Heart right ventricle (tissue), 16 donors: ENCODE results near the gene MYDGF. TPM values are rescaled to one million over a fixed set of nuclear protein-coding genes. Genes with fewer than 3 reads are reported as not detected.

ENCODE experiments used
- ATAC-seq, 8 donors: fragments of 200-7000 bp; cut with Tn5 transposase; one replicate each; pipeline ENCODE4 v1.9.1; 2020; ENCODE audit warnings: mild to moderate bottlenecking in 8 of 8, moderate library complexity in 8 of 8, moderate number of reproducible peaks in 1 of 8
- DNase-seq, 2 donors: peaks; one replicate each; pipeline ENCODE4 v3.0.0-alpha.2; 2020
- H3K27ac ChIP-seq, 10 donors: fragments of 200-600 bp; sonication (generic) in 2 of 10; one replicate each; pipeline versions ENCODE4 v1.5.0 to v1.8.0; 2020 to 2022; ENCODE audit warnings: mild to moderate bottlenecking in 3 of 10
- H3K27me3 ChIP-seq, 7 donors: fragments of 200-600 bp; one replicate each; pipeline ENCODE4 v1.8.0; 2021 to 2022; ENCODE audit warnings: mild to moderate bottlenecking in 2 of 7
- H3K36me3 ChIP-seq, 9 donors: fragments of 200-600 bp; sonication (generic) in 1 of 9; one replicate each; pipeline versions ENCODE4 v1.5.0 to v1.8.0; 2020 to 2022; ENCODE audit warnings: mild to moderate bottlenecking in 2 of 9
- H3K4me1 ChIP-seq, 9 donors: fragments of 200-600 bp; sonication (generic) in 1 of 9; one replicate each; pipeline versions ENCODE4 v1.5.0 to v1.8.0; 2020 to 2022; ENCODE audit warnings: mild to moderate bottlenecking in 4 of 9
- H3K4me3 ChIP-seq, 10 donors: fragments of 200-600 bp; sonication (generic) in 2 of 10; one replicate each; pipeline versions ENCODE4 v1.5.0 to v1.8.0; 2020 to 2022; ENCODE audit warnings: mild to moderate bottlenecking in 7 of 10, moderate library complexity in 2 of 10
- H3K9me3 ChIP-seq, 11 donors: fragments of 200-600 bp in 10 of 11; sonication (generic) in 2 of 11; one replicate each; pipeline versions ENCODE4 v1.5.0 to v1.8.0; 2013 to 2022; ENCODE audit warnings: mild to moderate bottlenecking in 2 of 11, control low read depth in 1 of 11, moderate library complexity in 1 of 11
- WGBS, 2 donors: extraction: QIAGEN DNeasy Blood & Tissue Kit; methylation state at CpG; one replicate each; pipeline ENCODE4 v1.1.7; 2013; ENCODE audit warnings: inconsistent platforms in 1 of 2; 5-methylcytosine and 5-hydroxymethylcytosine counted together
- intact Hi-C, 10 donors: fragments of 100-400 bp; cut with DNase I; formaldehyde crosslinking; loops; one replicate each; pipeline versions ENCODE4 v1.11.1 to v1.14.2; 2022
- polyA plus RNA-seq, 2 donors: library from polyadenylated mRNA; stranded (reverse); fragments of 200-250 nt; gene quantifications; one replicate each; pipeline ENCODE4 v1.2.3, GENCODE V29; 2013
- total RNA-seq, 10 donors: library from RNA; stranded (reverse); fragmentation: NEBNext Ultra II Directional in 3 of 10; extraction: Animal tissue kit (Norgen Biotek cat#: 25700) in 3 of 10; gene quantifications; one replicate each; pipeline versions ENCODE4 v1.2.1 to v1.2.4, GENCODE V29; 2021 to 2023
- TF ChIP-seq, protein P1 (sequence below), 9 donors: fragments of 200-600 bp; sonication (generic) in 2 of 9; IDR thresholded peaks; one replicate each; pipeline versions ENCODE4 v1.5.0 to v1.8.0; 2021 to 2022; ENCODE audit warnings: antibody characterized with exemption in 9 of 9, mild to moderate bottlenecking in 5 of 9, moderate library complexity in 1 of 9
- donor health status: Arrhythmogenic right ventricular cardiomyopathy.
- donor health status: ischemic (EF 13 %, LVEDD 7.1; RV severe dilation, severe dysfunction).
- donor health status: healthy with polysubstance abuse.
- donor health status: DM: no; HTN: yes; CAD: no.
- donor health status: DM: no; HTN: no; CAD: no.
- donor health status: ischemic (EF 25% LVEDD 6.9; RV normal size, moderate dysfunction).
- donor health status: ischemic (EF 25% LVEDD 5.7; RV mildly dilated, moderate dysfunction).
- donor health status: healthy.
- donor health status: DM: yes; HTN: yes; CAD: no.
- donor health status: Ischemic cardiomyopathy.
- donor health status: ischemic (EF 35%, LVEDD 5.7; RV mildly dilated, moderate dysfunction).
- donor health status: nonischemic (EF 11% LVEDD 7.7; RV severe dilation, severe dysfunction).
- donor health status: DM: yes; HTN: yes; CAD: no.
- donor health status: PGD.
- donor health status: ischemic (EF 29% LVEDD 5.4; RV normal size, mild dysfunction).
- donor health status: nonischemic (EF 23%, LVEDD 6.1; RV moderate dilation, normal function).

Gene MYDGF
- total and polyA plus RNA-seq, 12 donors: 14.2 to 211 (median 25.3) TPM

GRCh38 chr19:4694211-4694987, 24.3 kb upstream of the MYDGF start:
- Histone ChIP-seq H3K4me3 (no peak overlapping the region), H3K27ac (peak overlapping the region; percentile 19 to 92 (median 75)), H3K27me3 (no peaks in the 10 kb centered on the region), H3K9me3 (no peaks in the 10 kb centered on the region), H3K36me3 (peaks cover 0 to 98% (median 68%) of the 10 kb centered on the region in 9 donors), H3K4me1 (peaks cover 0 to 42% (median 14%) of the 10 kb centered on the region in 9 donors)
- WGBS, 2 donors: 76 to 80% methylated on average over 22 of the region's 22 CpGs
- TF ChIP-seq, protein P1, sequence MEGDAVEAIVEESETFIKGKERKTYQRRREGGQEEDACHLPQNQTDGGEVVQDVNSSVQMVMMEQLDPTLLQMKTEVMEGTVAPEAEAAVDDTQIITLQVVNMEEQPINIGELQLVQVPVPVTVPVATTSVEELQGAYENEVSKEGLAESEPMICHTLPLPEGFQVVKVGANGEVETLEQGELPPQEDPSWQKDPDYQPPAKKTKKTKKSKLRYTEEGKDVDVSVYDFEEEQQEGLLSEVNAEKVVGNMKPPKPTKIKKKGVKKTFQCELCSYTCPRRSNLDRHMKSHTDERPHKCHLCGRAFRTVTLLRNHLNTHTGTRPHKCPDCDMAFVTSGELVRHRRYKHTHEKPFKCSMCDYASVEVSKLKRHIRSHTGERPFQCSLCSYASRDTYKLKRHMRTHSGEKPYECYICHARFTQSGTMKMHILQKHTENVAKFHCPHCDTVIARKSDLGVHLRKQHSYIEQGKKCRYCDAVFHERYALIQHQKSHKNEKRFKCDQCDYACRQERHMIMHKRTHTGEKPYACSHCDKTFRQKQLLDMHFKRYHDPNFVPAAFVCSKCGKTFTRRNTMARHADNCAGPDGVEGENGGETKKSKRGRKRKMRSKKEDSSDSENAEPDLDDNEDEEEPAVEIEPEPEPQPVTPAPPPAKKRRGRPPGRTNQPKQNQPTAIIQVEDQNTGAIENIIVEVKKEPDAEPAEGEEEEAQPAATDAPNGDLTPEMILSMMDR (IDR thresholded peaks at IDR 0.05): no peak
- DNase-seq: peak in 1 of 2 donors; percentile 66
- peak in 7 of 8 donors; percentile 27 to 69 (median 47) for ATAC-seq
- intact Hi-C loops: no loop called here

- TF ChIP-seq, protein P1 (IDR thresholded peaks at IDR 0.05): no peak
- Histone ChIP-seq H3K27me3 (no peaks in the 10 kb centered on the region), H3K36me3 (peaks cover 7 to 99% (median 72%) of the 10 kb centered on the region in 9 donors), H3K4me1 (peaks cover 0 to 42% (median 14%) of the 10 kb centered on the region in 9 donors), H3K9me3 (no peaks in the 10 kb centered on the region), H3K27ac (peak overlapping the region in 8 of 10 donors; percentile 19 to 92 (median 78)), H3K4me3 (no peak overlapping the region)
- ATAC-seq: no peak
- intact Hi-C loops: no loop called here
- DNase-seq: no peak
- 88 to 89% methylated on average over 15 of the region's 15 CpGs for WGBS, 2 donors
Measured at GRCh38 chr19:4693471-4694121, 23.5 kb upstream of the MYDGF start.

DNA sequence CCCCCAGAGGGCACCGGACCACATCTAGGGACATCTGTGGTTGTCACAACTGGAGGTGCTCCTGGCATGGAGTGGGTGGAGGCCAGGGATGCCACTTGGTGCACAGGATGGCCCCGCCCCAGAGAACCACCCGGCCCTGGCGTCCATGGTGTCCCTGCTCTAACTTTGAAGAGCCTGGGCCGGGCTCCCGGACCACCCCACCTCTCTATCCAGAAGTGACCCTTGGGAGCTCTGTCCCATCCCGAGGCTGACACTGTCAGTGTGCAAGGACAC, 22.9 kb upstream of the MYDGF start:
- TF ChIP-seq, protein P1 (IDR thresholded peaks at IDR 0.05): no peak
- no peaks in the 10 kb centered on the region for H3K27me3 ChIP-seq
- DNase-seq (no peak), ATAC-seq (no peak)
- peaks cover 0 to 42% (median 14%) of the 10 kb centered on the region in 9 donors for H3K4me1 ChIP-seq
- H3K36me3 ChIP-seq: peaks cover 7 to 99% (median 78%) of the 10 kb centered on the region in 9 donors
- no peaks in the 10 kb centered on the region for H3K9me3 ChIP-seq
- H3K4me3 ChIP-seq: no peak overlapping the region
- 85 to 92% methylated on average over 7 of the region's 7 CpGs for WGBS, 2 donors
- intact Hi-C loops: no loop called here
- H3K27ac ChIP-seq: peak overlapping the region in 1 of 10 donors; percentile 78

DNA sequence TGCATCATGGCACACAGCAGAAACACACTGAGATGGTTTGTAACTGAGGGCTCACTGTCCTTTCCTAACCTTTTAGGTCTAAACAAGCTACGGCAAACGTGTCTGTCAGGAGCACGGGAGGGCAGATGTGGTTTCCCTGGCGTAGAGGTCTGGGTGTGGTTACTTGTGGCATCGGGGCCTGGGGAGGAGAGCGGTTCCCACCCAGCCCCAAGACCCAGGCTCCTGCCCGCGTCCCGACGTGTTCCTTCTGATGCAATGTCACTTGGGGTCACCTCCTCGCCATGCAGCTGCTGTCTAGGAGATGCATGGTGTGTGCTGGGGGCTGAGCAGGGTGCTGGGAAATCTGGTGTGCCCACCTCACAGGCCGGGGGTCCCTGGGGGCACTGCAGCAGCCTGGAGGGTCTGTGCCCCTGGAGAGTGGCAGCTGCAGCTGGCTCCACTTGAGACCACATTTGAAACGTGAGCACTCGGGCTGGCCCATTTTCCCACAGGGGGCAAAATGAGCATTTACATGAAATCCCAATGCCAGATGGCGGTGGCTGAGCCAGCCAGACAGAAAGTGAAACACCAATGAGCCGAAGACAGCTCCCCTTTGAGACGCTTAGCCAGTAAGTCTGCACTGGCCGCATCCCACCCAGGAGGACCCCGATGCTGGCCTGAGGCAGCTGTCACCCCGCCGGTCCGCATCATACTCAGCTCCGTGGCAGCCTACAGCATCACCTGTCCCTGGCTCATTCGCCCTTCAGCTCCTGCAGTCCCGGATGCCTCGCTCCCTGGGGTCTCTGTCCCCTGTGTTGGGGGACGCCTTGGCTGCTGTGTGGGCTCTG, 22.3 kb upstream of the MYDGF start:
- DNase-seq: no peak
- TF ChIP-seq, protein P1 (IDR thresholded peaks at IDR 0.05): no peak

More for the DNA sequence above, 22.3 kb upstream of the MYDGF start:
- intact Hi-C loops: no loop called here
- Histone ChIP-seq H3K27me3 (no peaks in the 10 kb centered on the region), H3K27ac (peak overlapping the region in 1 of 10 donors; percentile 56), H3K4me1 (peaks cover 0 to 42% (median 14%) of the 10 kb centered on the region in 9 donors), H3K4me3 (no peak overlapping the region), H3K36me3 (peaks cover 7 to 99% (median 78%) of the 10 kb centered on the region in 9 donors), H3K9me3 (no peaks in the 10 kb centered on the region)
- 89 to 93% methylated on average over 27 of the region's 27 CpGs for WGBS, 2 donors
- no peak for ATAC-seq
